NT2/D1 (cell line): Measurements from ENCODE around the gene PKP4.
"Not testable (repeated sequence)": the region's sequence is repeated elsewhere in the genome, so short reads cannot be mapped to it uniquely, and the experiment has no call there.

ENCODE experiments used
- DNase-seq: peaks from one replicate; pipeline ENCODE4 v3.0.0-alpha.2; 2011; ENCODE audit warnings: low read depth, low spot score
- H3K27me3 ChIP-seq: 2 replicates; pipeline ENCODE4 v1.6.0; 2011; ENCODE audit warnings: mild to moderate bottlenecking; ENCODE audit not compliant: insufficient read length, insufficient read depth
- H3K36me3 ChIP-seq: 2 replicates; pipeline ENCODE4 v1.6.1; 2011; ENCODE audit warnings: mild to moderate bottlenecking, low read length, mixed read lengths; ENCODE audit not compliant: insufficient read depth, insufficient read length
- H3K4me1 ChIP-seq: 2 replicates; pipeline ENCODE4 v1.5.1; 2011; ENCODE audit not compliant: insufficient read depth, insufficient read length
- H3K4me3 ChIP-seq: 2 replicates; pipeline ENCODE4 v1.5.1; 2011; ENCODE audit warnings: low read depth; ENCODE audit not compliant: insufficient read length
- H3K9ac ChIP-seq: 2 replicates; pipeline ENCODE4 v1.6.0; 2011; ENCODE audit warnings: low read depth; ENCODE audit not compliant: insufficient read length
- H3K9me3 ChIP-seq: 2 replicates; pipeline ENCODE4 v1.5.1; 2011; ENCODE audit warnings: mild to moderate bottlenecking, low read length; ENCODE audit not compliant: insufficient read depth
- SUZ12 ChIP-seq: IDR thresholded peaks from 2 replicates; pipeline ENCODE4 v1.6.1; 2011; ENCODE audit not compliant: insufficient read length, insufficient read depth; ENCODE audit errors: extremely low read depth
- YY1 ChIP-seq: IDR thresholded peaks from 2 replicates; pipeline ENCODE4 v1.6.1; 2011; ENCODE audit not compliant: insufficient read length, insufficient read depth
- ZNF274 ChIP-seq: IDR thresholded peaks from 2 replicates; pipeline ENCODE4 v1.6.1; 2011; ENCODE audit warnings: mild to moderate bottlenecking, low read depth, low read length

The PKP4 gene

DNA sequence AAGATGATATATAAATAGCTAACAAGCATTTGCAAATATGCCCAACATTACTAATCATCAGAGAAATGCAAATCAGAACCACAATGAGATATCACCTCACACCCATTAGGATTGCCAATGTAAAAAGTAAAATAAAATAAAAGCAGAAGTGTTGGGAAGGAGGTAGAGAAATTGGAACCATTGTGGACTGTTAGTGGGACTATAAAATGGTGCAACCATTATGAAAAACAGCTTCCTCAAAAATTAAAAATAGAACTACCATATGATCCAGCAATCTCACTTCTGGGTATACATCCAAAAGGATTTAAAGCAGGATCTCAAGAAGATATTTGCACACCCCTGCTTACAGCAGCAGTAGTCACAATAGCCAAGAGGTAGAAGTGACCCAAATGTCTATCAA lies 238.6 kb downstream of the PKP4 start:
- Histone ChIP-seq H3K9ac (no peak overlapping the region), H3K36me3 (no peaks in the 10 kb centered on the region), H3K4me1 (no peaks in the 10 kb centered on the region), H3K9me3 (0 out of 2 replicates have a peak, but pooled peaks cover 9% of the 10 kb centered on the region), H3K27me3 (no peaks in the 10 kb centered on the region), H3K4me3 (no peak overlapping the region)
- no peak for DNase-seq
- TF ChIP-seq ZNF274 (no peak), YY1 (no peak), SUZ12 (no peak)

- not testable (repeated sequence) for H3K4me1 ChIP-seq, H3K27me3 ChIP-seq, H3K4me3 ChIP-seq, H3K9ac ChIP-seq, H3K36me3 ChIP-seq, DNase-seq, H3K9me3 ChIP-seq
Observed at GRCh38 chr2:158695744-158696143, 239.0 kb downstream of the PKP4 start.

GRCh38 chr2:158699323-158699722 lies 242.6 kb downstream of the PKP4 start:
- Histone ChIP-seq H3K9me3 (peaks cover 9% of the 10 kb centered on the region; the same call in 1 of the 2 replicates), H3K4me1 (no peaks in the 10 kb centered on the region), H3K27me3 (no peaks in the 10 kb centered on the region), H3K9ac (no peak overlapping the region), H3K4me3 (no peak overlapping the region), H3K36me3 (no peaks in the 10 kb centered on the region)
- no peak for TF ChIP-seq ZNF274
- TF ChIP-seq YY1 = no peak
- no peak for TF ChIP-seq SUZ12
- no peak for DNase-seq

- Histone ChIP-seq H3K9ac (no peak overlapping the region), H3K27me3 (no peaks in the 10 kb centered on the region), H3K4me1 (no peaks in the 10 kb centered on the region), H3K4me3 (no peak overlapping the region), H3K36me3 (no peaks in the 10 kb centered on the region), H3K9me3 (peaks cover 16% of the 10 kb centered on the region; the same call in 1 of the 2 replicates)
- no peak for DNase-seq
- TF ChIP-seq YY1 (no peak), SUZ12 (no peak), ZNF274 (no peak)
Observed at GRCh38 chr2:158701101-158701500, 244.3 kb downstream of the PKP4 start.

DNA sequence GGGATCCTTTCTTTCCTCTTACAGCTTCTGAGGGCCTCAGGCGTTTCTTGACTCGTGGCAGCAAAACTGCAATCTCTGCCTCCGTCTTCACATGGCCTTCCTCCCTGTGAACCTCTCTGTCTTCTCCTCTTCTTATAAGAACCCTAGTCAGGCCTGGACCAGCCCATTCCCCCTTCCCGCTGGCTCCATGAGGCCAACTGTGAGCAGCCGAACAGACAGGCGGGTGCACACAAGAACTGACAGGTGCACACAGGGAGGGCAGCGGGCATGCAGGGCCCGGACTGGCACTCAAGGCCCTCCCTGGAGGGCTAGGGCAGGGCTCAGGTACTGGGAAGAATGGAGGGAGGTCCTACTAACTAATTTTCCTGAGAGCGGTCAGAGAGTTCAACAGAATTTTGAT lies 246.0 kb downstream of the PKP4 start:
- peaks cover 7% of the 10 kb centered on the region; the same call in 1 of the 2 replicates for H3K9me3 ChIP-seq
- no peaks in the 10 kb centered on the region for H3K4me1 ChIP-seq
- no peak overlapping the region for H3K4me3 ChIP-seq
- no peaks in the 10 kb centered on the region for H3K36me3 ChIP-seq
- no peak for DNase-seq
- H3K27me3 ChIP-seq = no peaks in the 10 kb centered on the region
- TF ChIP-seq SUZ12 = no peak
- TF ChIP-seq ZNF274 = no peak
- no peak for TF ChIP-seq YY1
- H3K9ac ChIP-seq = no peak overlapping the region

GRCh38 chr2:158704724-158705465 lies 248.1 kb downstream of the PKP4 start:
- H3K9me3 ChIP-seq, H3K27me3 ChIP-seq, H3K4me1 ChIP-seq, DNase-seq, H3K9ac ChIP-seq, H3K36me3 ChIP-seq, H3K4me3 ChIP-seq: not testable (repeated sequence)

- Histone ChIP-seq H3K9me3 (peaks cover 5% of the 10 kb centered on the region; the same call in 1 of the 2 replicates), H3K9ac (no peak overlapping the region), H3K4me1 (no peaks in the 10 kb centered on the region), H3K36me3 (no peaks in the 10 kb centered on the region), H3K27me3 (no peaks in the 10 kb centered on the region), H3K4me3 (no peak overlapping the region)
- DNase-seq = no peak
- TF ChIP-seq ZNF274 = no peak
Observed at GRCh38 chr2:158712791-158713522, 256.2 kb downstream of the PKP4 start.
